Cardiac fibroblast (primary cell): ENCODE results near the gene TNIP1.

Experiments
- DNase-seq, 2 donors: peaks; one replicate each; pipeline versions ENCODE4 v3.0.0 to v3.0.0-alpha.2; 2010; ENCODE audit warnings: low read depth in 2 of 2
- H3K4me3 ChIP-seq, 2 donors: replicated peaks in 1 of 2; 1 replicate in 1 of 2; 2 replicates in 1 of 2; pipeline ENCODE4 v1.5.1; 2011; ENCODE audit warnings: low read depth in 2 of 2, low read length in 2 of 2, mild to moderate bottlenecking in 2 of 2, moderate library complexity in 1 of 2
- CTCF ChIP-seq: IDR thresholded peaks from one replicate; pipeline ENCODE4 v1.5.1; 2011; ENCODE audit warnings: low read depth, mild to moderate bottlenecking, low read length, inconsistent platforms

Gene TNIP1

GRCh38 chr5:151021746-151022145 is 59.1 kb downstream of the TNIP1 start:
- DNase-seq = no peak
- no peak for TF ChIP-seq CTCF
- H3K4me3 ChIP-seq = peak overlapping the region in 1 of 2 donors; percentile 71

GRCh38 chr5:151020304-151021110 is 60.3 kb downstream of the TNIP1 start, which contains the start of gene GPX3:
Gene GPX3 (plus strand): TSS chr5:151020591. CDS start chr5:151020655, 64 bp downstream.
- no peak for TF ChIP-seq CTCF
- H3K4me3 ChIP-seq = peak within 1 kb of the TSS; percentile 47 to 71
- DNase-seq = peak; percentile 45 to 74

GRCh38 chr5:151019331-151019730 is 61.5 kb downstream of the TNIP1 start:
- peak in 1 of 2 donors; percentile 37 for DNase-seq
- no peak overlapping the region for H3K4me3 ChIP-seq
- TF ChIP-seq CTCF = no peak

- DNase-seq = no peak
- H3K4me3 ChIP-seq = no peak overlapping the region
- TF ChIP-seq CTCF = no peak
These were observed 62.0 kb downstream of the TNIP1 start for GRCh38 chr5:151018846-151019245.

DNA sequence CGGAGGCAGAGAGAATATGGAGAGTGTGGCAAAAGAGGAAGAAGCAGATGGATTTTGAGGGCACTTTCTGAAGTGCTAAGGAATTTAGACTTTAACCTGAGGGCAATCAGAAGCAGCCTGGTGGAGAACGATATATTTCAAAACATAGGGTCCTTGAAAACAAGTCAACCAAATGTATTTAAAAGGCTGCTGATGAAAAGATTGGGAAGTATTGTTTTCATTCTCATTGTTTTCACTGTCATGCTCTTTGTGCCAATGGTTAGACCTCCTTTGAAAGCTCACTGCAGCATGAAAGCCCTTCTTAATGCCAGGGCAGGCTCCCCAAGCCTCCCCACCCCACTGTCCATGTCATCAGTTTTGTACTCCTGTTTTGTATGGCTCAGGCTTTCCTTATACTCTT is 62.9 kb downstream of the TNIP1 start:
- no peak for DNase-seq
- no peak for TF ChIP-seq CTCF
- H3K4me3 ChIP-seq = no peak overlapping the region

DNA sequence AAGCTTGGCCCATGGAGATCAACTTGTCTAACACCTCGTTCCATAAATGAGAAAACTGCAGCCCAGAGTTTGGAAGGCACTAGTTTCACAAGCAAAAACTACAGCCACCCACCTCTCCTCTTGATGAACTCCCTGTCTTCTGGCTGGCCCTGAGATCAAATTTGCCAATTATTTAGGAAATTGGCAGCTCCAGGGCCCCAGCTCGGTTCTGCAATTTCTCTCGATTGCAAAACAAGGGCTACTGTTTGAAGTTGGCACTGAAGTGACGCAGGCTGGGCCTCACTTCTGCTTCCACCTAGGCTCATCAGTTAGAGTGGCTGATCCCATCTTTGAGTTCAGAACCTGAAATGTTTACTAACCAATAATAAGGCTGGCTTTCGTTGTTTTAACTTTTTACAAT is 64.1 kb downstream of the TNIP1 start:
- DNase-seq = no peak
- H3K4me3 ChIP-seq = no peak overlapping the region
- TF ChIP-seq CTCF = no peak
